ENCODE results near the gene VDR.
"Not testable (repeated sequence)": the region's sequence is repeated elsewhere in the genome, so short reads cannot be mapped to it uniquely, and the experiment has no call there.

The VDR gene

DNA sequence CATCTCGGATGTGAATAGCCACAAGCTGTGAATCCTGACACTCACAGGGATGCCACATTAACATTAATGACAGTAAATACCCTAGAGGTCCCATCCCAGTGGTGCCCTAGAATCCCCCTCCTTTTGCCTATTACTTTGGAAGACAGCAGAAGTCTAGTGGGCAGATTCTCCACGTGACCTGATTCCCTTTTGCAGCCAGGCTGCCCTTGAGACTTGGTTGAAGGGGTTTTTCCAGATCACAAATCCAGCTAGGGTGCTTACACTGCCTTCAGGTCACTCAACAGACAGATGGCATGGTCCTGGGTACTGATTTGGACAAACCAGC is 93.8 kb downstream of the VDR start:
- Histone ChIP-seq H3F3A (ENCODE audit: control insufficient read depth, insufficient read depth) (peaks cover 34% of the 10 kb centered on the region), H3K27ac (ENCODE audit: low read depth, low read length) (peak overlapping the region; percentile 99), H4K20me1 (ENCODE audit: control insufficient read depth, insufficient read depth, low read depth, low read length) (peaks cover 10% of the 10 kb centered on the region; the same call in 1 of the 2 replicates), H3K9me3 (ENCODE audit: control insufficient read depth, insufficient read depth, low read length) (no peaks in the 10 kb centered on the region), H3K4me2 (ENCODE audit: low read length) (peak overlapping the region; percentile 99), H3K36me3 (ENCODE audit: control insufficient read depth, low read length) (peaks cover 76% of the 10 kb centered on the region), H3K27me3 (ENCODE audit: control insufficient read depth, low read length) (no peaks in the 10 kb centered on the region), H3K4me1 (ENCODE audit: control insufficient read depth, low read length) (peaks cover 98% of the 10 kb centered on the region), H3K4me3 (ENCODE audit: low read length) (peak overlapping the region; percentile 82), H3K9me2 (replicated peaks; ENCODE audit: control insufficient read depth, low read length) (no peaks in the 10 kb centered on the region), H3K79me2 (ENCODE audit: control insufficient read depth, low read length) (peaks cover 99% of the 10 kb centered on the region)
- TF ChIP-seq EZH2phosphoT487 (IDR thresholded peaks at IDR 0.05; ENCODE audit: borderline replicate concordance, low read length) (no peak), CTCF (IDR thresholded peaks at IDR 0.05; ENCODE audit: low read depth, low read length, poor library complexity, severe bottlenecking) (no peak)

GRCh38 chr12:47809518-47809917 is 95.3 kb downstream of the VDR start:
- not testable (repeated sequence) for H3K9me3 ChIP-seq (ENCODE audit: control insufficient read depth, insufficient read depth, low read length); H3K27me3 ChIP-seq (ENCODE audit: control insufficient read depth, low read length); H3K9me2 ChIP-seq (replicated peaks; ENCODE audit: control insufficient read depth, low read length); H4K20me1 ChIP-seq (ENCODE audit: control insufficient read depth, insufficient read depth, low read depth, low read length)
- Histone ChIP-seq H3K79me2 (ENCODE audit: control insufficient read depth, low read length) (peaks cover 99% of the 10 kb centered on the region), H3F3A (ENCODE audit: control insufficient read depth, insufficient read depth) (peaks cover 28% of the 10 kb centered on the region), H3K4me2 (ENCODE audit: low read length) (peak overlapping the region; percentile 99), H3K4me1 (ENCODE audit: control insufficient read depth, low read length) (peaks cover 98% of the 10 kb centered on the region), H3K36me3 (ENCODE audit: control insufficient read depth, low read length) (peaks cover 81% of the 10 kb centered on the region), H3K4me3 (ENCODE audit: low read length) (peak overlapping the region; percentile 82), H3K27ac (ENCODE audit: low read depth, low read length) (peak overlapping the region; percentile 99)

DNA sequence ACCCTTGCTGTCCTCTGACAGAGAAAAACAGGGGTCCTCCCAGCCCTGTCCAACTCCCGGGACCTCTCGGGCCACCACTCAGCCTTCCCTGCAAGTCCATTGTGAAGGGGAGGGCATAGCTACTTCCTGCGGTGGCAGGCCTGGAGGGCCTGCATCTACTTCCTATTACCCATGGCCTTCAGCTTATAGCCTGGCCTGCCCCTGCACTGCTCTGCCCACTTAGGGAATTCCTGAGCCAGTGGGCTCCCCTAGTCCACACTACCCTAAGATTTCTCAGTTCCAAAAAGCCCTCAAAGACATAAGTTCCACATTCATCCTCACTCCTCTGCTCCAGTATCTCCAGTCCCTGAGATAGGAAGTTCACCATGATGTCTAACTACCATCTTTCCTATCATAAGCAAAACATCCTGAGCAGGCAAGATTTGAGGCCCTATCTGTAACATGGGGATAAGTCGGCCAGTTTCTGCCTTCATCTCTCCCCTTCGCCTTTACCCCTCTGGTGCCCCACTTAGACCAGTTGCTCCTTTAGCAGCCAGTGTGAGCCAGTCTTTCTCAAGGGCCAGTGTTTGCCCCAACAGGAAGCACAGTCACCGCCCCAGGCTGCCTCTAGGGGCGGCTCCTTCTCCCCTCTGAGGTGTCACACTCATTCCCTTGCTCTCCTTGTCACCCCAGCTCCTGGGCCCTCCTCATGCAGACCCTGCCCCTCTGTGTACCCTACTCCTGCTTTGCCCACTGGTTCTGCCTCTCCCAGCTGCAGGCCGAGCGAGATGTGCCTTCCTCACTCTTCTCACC is 96.0 kb downstream of the VDR start:
- Histone ChIP-seq H4K20me1 (ENCODE audit: control insufficient read depth, insufficient read depth, low read depth, low read length) (peaks cover 12% of the 10 kb centered on the region; the same call in 1 of the 2 replicates), H3K27me3 (ENCODE audit: control insufficient read depth, low read length) (no peaks in the 10 kb centered on the region), H3K79me2 (ENCODE audit: control insufficient read depth, low read length) (peaks cover 99% of the 10 kb centered on the region), H3K9me3 (ENCODE audit: control insufficient read depth, insufficient read depth, low read length) (no peaks in the 10 kb centered on the region), H3K4me2 (ENCODE audit: low read length) (peak overlapping the region; percentile 99), H3K4me1 (ENCODE audit: control insufficient read depth, low read length) (peaks cover 98% of the 10 kb centered on the region), H3K36me3 (ENCODE audit: control insufficient read depth, low read length) (peaks cover 82% of the 10 kb centered on the region), H3K4me3 (ENCODE audit: low read length) (peak overlapping the region; percentile 50), H3K27ac (ENCODE audit: low read depth, low read length) (peak overlapping the region; percentile 46), H3F3A (ENCODE audit: control insufficient read depth, insufficient read depth) (peaks cover 23% of the 10 kb centered on the region), H3K9me2 (replicated peaks; ENCODE audit: control insufficient read depth, low read length) (no peaks in the 10 kb centered on the region)
- no peak for TF ChIP-seq EZH2phosphoT487 (IDR thresholded peaks at IDR 0.05; ENCODE audit: borderline replicate concordance, low read length)
- peak; percentile 55 for TF ChIP-seq CTCF (IDR thresholded peaks at IDR 0.05; ENCODE audit: low read depth, low read length, poor library complexity, severe bottlenecking)

- Histone ChIP-seq H3K36me3 (ENCODE audit: control insufficient read depth, low read length) (peaks cover 83% of the 10 kb centered on the region), H3K27ac (ENCODE audit: low read depth, low read length) (peak overlapping the region; percentile 46), H3K79me2 (ENCODE audit: control insufficient read depth, low read length) (peaks cover 99% of the 10 kb centered on the region), H4K20me1 (ENCODE audit: control insufficient read depth, insufficient read depth, low read depth, low read length) (peaks cover 16% of the 10 kb centered on the region; the same call in 1 of the 2 replicates), H3K4me1 (ENCODE audit: control insufficient read depth, low read length) (peaks cover 98% of the 10 kb centered on the region), H3K9me2 (replicated peaks; ENCODE audit: control insufficient read depth, low read length) (no peaks in the 10 kb centered on the region), H3K9me3 (ENCODE audit: control insufficient read depth, insufficient read depth, low read length) (no peaks in the 10 kb centered on the region), H3K27me3 (ENCODE audit: control insufficient read depth, low read length) (no peaks in the 10 kb centered on the region), H3F3A (ENCODE audit: control insufficient read depth, insufficient read depth) (peaks cover 17% of the 10 kb centered on the region), H3K4me2 (ENCODE audit: low read length) (peak overlapping the region; percentile 99), H3K4me3 (ENCODE audit: low read length) (peak overlapping the region; percentile 50)
- TF ChIP-seq EZH2phosphoT487 (IDR thresholded peaks at IDR 0.05; ENCODE audit: borderline replicate concordance, low read length), result no peak
- no peak for TF ChIP-seq CTCF (IDR thresholded peaks at IDR 0.05; ENCODE audit: low read depth, low read length, poor library complexity, severe bottlenecking)
Observed at GRCh38 chr12:47808050-47808449, 96.7 kb downstream of the VDR start.
